SK-N-SH treated with all-trans-retinoic acid at 6 μM for 48 hours (cell line): ENCODE data around the gene PIK3C2B.
"Not testable (repeated sequence)": the region's sequence is repeated elsewhere in the genome, so short reads cannot be mapped to it uniquely, and the experiment has no call there.

Source experiments
- ATAC-seq: fragments of 200-7000 bp; cut with Tn5 transposase; 3 replicates; pipeline ENCODE4 v1.9.1; 2020; ENCODE audit warnings: mild to moderate bottlenecking, moderate library complexity
- ARNTL ChIP-seq: fragments of 450-650 bp; formaldehyde crosslinking; IDR thresholded peaks from 2 replicates; pipeline ENCODE4 v1.5.0; 2020; ENCODE audit warnings: low read depth, mild to moderate bottlenecking, moderate library complexity, borderline replicate concordance
- CSDC2 ChIP-seq: fragments of 250-450 bp; sonication (Bioruptor Pico); IDR thresholded peaks from 2 replicates; pipeline ENCODE4 v1.5.0; 2020; ENCODE audit warnings: mild to moderate bottlenecking, moderate library complexity
- CSRNP3 ChIP-seq: fragments of 250-450 bp; sonication (Bioruptor Pico); IDR thresholded peaks from 2 replicates; pipeline ENCODE4 v1.5.1; 2021; ENCODE audit warnings: mild to moderate bottlenecking, moderate library complexity
- ESRRG ChIP-seq: fragments of 250-450 bp; sonication (Bioruptor Pico); IDR thresholded peaks from 2 replicates; pipeline ENCODE4 v1.6.1; 2021; ENCODE audit warnings: mild to moderate bottlenecking
- OSR1 ChIP-seq: fragments of 250-450 bp; sonication (Bioruptor Pico); IDR thresholded peaks from 2 replicates; pipeline ENCODE4 v1.8.0; 2022; ENCODE audit warnings: moderate library complexity, mild to moderate bottlenecking, inconsistent platforms
- POU6F1 ChIP-seq: fragments of 250-450 bp; sonication (Bioruptor Pico); IDR thresholded peaks from 2 replicates; pipeline ENCODE4 v1.8.0; 2021; ENCODE audit warnings: low read depth, mild to moderate bottlenecking, moderate library complexity, borderline replicate concordance
- PPARA ChIP-seq: fragments of 250-450 bp; sonication (Bioruptor Pico); IDR thresholded peaks from 2 replicates; pipeline ENCODE4 v1.5.0; 2020; ENCODE audit warnings: mild to moderate bottlenecking, borderline replicate concordance
- RARB ChIP-seq: fragments of 250-450 bp; sonication (Bioruptor Pico); IDR thresholded peaks from 2 replicates; pipeline ENCODE4 v1.8.0; 2021; ENCODE audit warnings: mild to moderate bottlenecking, moderate library complexity
- TCF4 ChIP-seq: fragments of 250-450 bp; sonication (Bioruptor Pico); IDR thresholded peaks from 2 replicates; pipeline ENCODE4 v1.8.0; 2021; ENCODE audit warnings: mild to moderate bottlenecking, moderate library complexity, borderline replicate concordance
- TOX ChIP-seq: fragments of 250-450 bp; sonication (Bioruptor Pico); IDR thresholded peaks from 2 replicates; pipeline ENCODE4 v1.8.0; 2021; ENCODE audit warnings: mild to moderate bottlenecking, moderate library complexity, borderline replicate concordance
- TSHZ2 ChIP-seq: fragments of 250-450 bp; sonication (Bioruptor Pico); IDR thresholded peaks from 2 replicates; pipeline ENCODE4 v1.5.0; 2020; ENCODE audit warnings: mild to moderate bottlenecking, moderate library complexity
- ZC3H10 ChIP-seq: fragments of 250-450 bp; sonication (Bioruptor Pico); IDR thresholded peaks from 2 replicates; pipeline ENCODE4 v1.5.1; 2021; ENCODE audit warnings: mild to moderate bottlenecking, moderate library complexity
- ZFP3 ChIP-seq: fragments of 250-450 bp; sonication (Bioruptor Pico); IDR thresholded peaks from 2 replicates; pipeline ENCODE4 v1.5.0; 2020; ENCODE audit warnings: mild to moderate bottlenecking, moderate library complexity
- ZNF565 ChIP-seq: fragments of 450-650 bp; formaldehyde crosslinking; conservative IDR thresholded peaks from 2 replicates; pipeline ENCODE4 v1.5.0; 2020; ENCODE audit warnings: low read depth, mild to moderate bottlenecking, moderate library complexity
- TF ChIP-seq, protein P1 (sequence below): fragments of 250-450 bp; sonication (Bioruptor Pico); IDR thresholded peaks from 2 replicates; pipeline ENCODE4 v1.8.0; 2020; ENCODE audit warnings: mild to moderate bottlenecking, moderate library complexity, borderline replicate concordance
- TF ChIP-seq, protein P2 (sequence below): fragments of 250-450 bp; sonication (Bioruptor Pico); IDR thresholded peaks from 2 replicates; pipeline ENCODE4 v1.5.1; 2020; ENCODE audit warnings: low read depth, mild to moderate bottlenecking, moderate library complexity

The PIK3C2B gene

GRCh38 chr1:204523605-204524215 is 29.1 kb upstream of the PIK3C2B start:
- ATAC-seq: no peak

GRCh38 chr1:204521941-204522521 is 27.4 kb upstream of the PIK3C2B start:
- not testable (repeated sequence) for ATAC-seq

More at GRCh38 chr1:204523605-204524215, 29.1 kb upstream of the PIK3C2B start:
- TF ChIP-seq PPARA (CRISPR knock-in tag) (no peak), ZNF565 (no peak), ZC3H10 (CRISPR knock-in tag) (no peak), ZFP3 (CRISPR knock-in tag) (no peak), TCF4 (no peak), OSR1 (CRISPR knock-in tag) (no peak)
- TF ChIP-seq, protein P1, sequence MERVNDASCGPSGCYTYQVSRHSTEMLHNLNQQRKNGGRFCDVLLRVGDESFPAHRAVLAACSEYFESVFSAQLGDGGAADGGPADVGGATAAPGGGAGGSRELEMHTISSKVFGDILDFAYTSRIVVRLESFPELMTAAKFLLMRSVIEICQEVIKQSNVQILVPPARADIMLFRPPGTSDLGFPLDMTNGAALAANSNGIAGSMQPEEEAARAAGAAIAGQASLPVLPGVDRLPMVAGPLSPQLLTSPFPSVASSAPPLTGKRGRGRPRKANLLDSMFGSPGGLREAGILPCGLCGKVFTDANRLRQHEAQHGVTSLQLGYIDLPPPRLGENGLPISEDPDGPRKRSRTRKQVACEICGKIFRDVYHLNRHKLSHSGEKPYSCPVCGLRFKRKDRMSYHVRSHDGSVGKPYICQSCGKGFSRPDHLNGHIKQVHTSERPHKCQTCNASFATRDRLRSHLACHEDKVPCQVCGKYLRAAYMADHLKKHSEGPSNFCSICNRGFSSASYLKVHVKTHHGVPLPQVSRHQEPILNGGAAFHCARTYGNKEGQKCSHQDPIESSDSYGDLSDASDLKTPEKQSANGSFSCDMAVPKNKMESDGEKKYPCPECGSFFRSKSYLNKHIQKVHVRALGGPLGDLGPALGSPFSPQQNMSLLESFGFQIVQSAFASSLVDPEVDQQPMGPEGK (CRISPR knock-in tag): no peak
- TF ChIP-seq, protein P2, sequence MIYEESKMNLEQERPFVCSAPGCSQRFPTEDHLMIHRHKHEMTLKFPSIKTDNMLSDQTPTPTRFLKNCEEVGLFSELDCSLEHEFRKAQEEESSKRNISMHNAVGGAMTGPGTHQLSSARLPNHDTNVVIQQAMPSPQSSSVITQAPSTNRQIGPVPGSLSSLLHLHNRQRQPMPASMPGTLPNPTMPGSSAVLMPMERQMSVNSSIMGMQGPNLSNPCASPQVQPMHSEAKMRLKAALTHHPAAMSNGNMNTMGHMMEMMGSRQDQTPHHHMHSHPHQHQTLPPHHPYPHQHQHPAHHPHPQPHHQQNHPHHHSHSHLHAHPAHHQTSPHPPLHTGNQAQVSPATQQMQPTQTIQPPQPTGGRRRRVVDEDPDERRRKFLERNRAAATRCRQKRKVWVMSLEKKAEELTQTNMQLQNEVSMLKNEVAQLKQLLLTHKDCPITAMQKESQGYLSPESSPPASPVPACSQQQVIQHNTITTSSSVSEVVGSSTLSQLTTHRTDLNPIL: no peak
- TF ChIP-seq, all 23 proteins: peak for 0

DNA sequence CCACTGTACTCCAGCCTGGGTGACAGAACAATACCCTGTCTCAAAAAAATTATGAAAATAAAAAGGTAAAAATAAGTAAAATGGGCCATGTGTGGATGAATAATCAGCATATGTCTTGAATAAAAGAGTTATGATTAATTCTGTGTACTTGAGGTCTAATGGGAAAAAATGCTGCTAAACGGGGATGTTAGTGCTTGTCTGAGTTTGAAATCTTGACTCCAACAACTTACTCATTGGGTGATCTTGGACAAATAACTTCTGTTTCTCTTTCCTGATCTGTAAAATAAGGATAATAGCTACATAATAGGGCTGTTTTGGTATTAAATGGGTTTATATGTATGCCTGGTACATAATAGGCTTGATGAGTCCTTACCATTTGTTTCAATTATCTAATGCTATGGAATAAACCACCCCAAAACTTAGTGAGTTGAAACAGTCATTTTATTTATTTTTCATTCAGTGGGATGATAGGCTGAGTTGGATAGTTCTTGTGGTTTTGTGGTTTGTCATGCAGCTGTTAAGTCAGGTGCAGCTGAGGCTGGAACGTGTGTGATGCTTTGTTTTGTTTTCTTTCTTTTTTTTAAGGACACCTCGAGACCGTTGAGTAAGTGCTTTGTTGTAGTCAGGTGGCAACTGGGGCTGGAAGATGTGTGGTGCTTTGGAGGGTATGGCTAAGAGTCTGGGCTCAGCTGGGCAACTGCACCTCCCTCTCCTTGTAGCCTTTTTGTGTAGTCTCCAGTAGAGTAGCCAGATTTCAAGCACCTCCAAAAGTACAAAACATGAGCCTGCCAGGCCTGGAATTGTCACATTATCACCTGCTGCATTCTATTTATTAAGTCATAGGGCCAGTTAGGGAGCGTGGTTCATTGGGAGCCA is 26.5 kb upstream of the PIK3C2B start:
- TF ChIP-seq ARNTL (CRISPR knock-in tag) (no peak), CSRNP3 (no peak)
- no peak for ATAC-seq

DNA sequence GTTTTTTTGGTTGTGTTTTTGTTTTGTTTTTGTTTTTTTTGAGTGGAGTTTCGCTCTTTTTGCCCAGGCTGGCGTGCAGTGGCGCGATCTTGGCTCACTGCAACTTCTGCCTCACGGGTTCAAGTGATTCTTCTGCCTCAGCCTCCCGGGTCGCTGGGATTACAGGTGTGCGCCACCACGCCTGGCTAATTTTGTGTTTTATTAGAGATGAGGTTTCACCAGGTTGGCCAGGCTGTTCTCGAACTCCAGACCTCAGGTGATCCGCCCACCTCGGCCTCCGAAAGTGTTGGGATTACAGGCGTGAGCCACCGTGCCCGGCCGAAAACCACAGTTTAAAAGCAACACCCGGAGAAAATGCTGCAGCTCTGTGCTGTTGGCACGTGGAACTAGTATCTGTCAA is 22.8 kb upstream of the PIK3C2B start:
- not testable (repeated sequence) for ATAC-seq

DNA sequence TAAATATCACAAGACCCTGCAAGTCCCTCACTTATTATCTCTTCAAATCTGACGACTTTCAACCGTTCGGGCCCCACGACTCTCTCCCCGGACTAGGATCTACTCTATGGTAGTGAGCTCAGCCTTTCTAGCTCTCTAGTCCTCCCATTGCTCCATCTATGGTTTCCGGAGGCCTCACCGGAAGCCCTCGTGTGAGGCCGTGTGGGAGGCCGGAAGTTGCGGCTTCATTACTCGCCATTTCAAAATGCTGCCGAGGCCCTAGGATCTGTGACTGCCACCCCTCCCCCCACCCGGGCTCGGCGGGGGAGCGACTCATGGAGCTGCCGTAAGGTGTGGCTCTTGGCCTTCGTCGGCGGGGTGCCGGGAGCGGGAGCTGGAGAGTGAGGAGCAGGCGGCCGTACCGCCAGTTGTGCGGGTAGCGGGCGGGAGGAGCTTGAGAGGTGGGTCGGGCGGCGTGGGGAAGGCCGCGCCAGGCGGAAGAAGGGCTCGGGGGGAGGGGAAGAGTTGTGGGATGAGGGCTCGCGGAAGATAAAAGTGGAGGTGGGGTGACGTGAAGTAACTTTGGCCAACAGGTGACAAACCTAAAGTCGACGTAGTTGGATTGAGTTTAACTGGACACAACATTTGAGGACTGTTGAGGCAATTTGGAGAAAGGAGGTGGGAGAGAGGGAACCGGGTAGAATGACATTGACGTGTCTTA is 21.7 kb upstream of the PIK3C2B start, which contains the start of gene MDM4:
MDM4 (plus strand) TSS at position 227 of the 700 bp plus-strand sequence. CDS start 9,113 bp downstream, outside the sequence.
- ATAC-seq: peak; percentile 100
- TF ChIP-seq ESRRG (CRISPR knock-in tag) (no peak), CSDC2 (no peak), TSHZ2 (CRISPR knock-in tag) (peak; percentile 57), TOX (CRISPR knock-in tag) (peak; percentile 47; the same call in 1 of the 2 replicates), RARB (CRISPR knock-in tag) (peak; percentile 88; the same call in 1 of the 2 replicates), POU6F1 (CRISPR knock-in tag) (peak; percentile 64; the same call in 1 of the 2 replicates)
- TF ChIP-seq, all 23 proteins: peak for 4
